GM23248 (cell line): ENCODE measurements around the gene NUDT4B.
"Not testable (repeated sequence)": the region's sequence is repeated elsewhere in the genome, so short reads cannot be mapped to it uniquely, and the experiment has no call there.

Experiments
- EZH2 ChIP-seq: fragments of 200-600 bp; sonication (generic); IDR thresholded peaks from 2 replicates; pipeline ENCODE4 v1.6.1; 2018; ENCODE audit warnings: antibody characterized with exemption, mild to moderate bottlenecking; ENCODE audit not compliant: insufficient read depth, poor library complexity, severe bottlenecking
- EZH2phosphoT487 ChIP-seq: fragments of 200-600 bp; sonication (generic); IDR thresholded peaks from 2 replicates; pipeline ENCODE4 v1.6.1; 2018; ENCODE audit warnings: antibody characterized with exemption, moderate library complexity, mild to moderate bottlenecking, low read depth; ENCODE audit not compliant: insufficient read depth

- not testable (repeated sequence) for TF ChIP-seq EZH2, EZH2phosphoT487
Observed at GRCh38 chr1:148780404-148780803, 31.8 kb downstream of the NUDT4B start.
